Central memory CD8-positive, alpha-beta T cell (primary cell): Measurements from ENCODE around the gene TUBGCP3.
A peak's percentile ranks its signal among the peaks of the same experiment; 100 is the strongest.

Experiments used
- ATAC-seq: fragments of 150-1000 bp; cut with Tn5 transposase; replicated peaks from 2 replicates; pipeline ENCODE4 v1.10.0; 2022; ENCODE audit warnings: mild to moderate bottlenecking, moderate FRiP score, moderate number of reproducible peaks; ENCODE audit not compliant: poor library complexity, severe bottlenecking; ENCODE audit errors: extremely low read depth
- DNase-seq, 2 donors: peaks; one replicate each; pipeline ENCODE4 v3.0.0; 2021; ENCODE audit warnings: low spot score in 2 of 2
- H3K27ac Mint-ChIP-seq: one replicate; pipeline ENCODE4 v1.8.0; 2022; ENCODE audit warnings: low read depth, mild to moderate bottlenecking, moderate library complexity, mixed read lengths
- H3K27me3 Mint-ChIP-seq: one replicate; pipeline ENCODE4 v1.8.0; 2022; ENCODE audit warnings: mixed read lengths
- H3K36me3 Mint-ChIP-seq: one replicate; pipeline ENCODE4 v1.8.0; 2022; ENCODE audit warnings: mild to moderate bottlenecking, moderate library complexity, mixed read lengths; ENCODE audit not compliant: insufficient read depth
- H3K4me1 Mint-ChIP-seq: one replicate; pipeline ENCODE4 v1.8.0; 2022; ENCODE audit warnings: mixed read lengths
- H3K4me3 Mint-ChIP-seq: one replicate; pipeline ENCODE4 v1.8.0; 2022; ENCODE audit warnings: mild to moderate bottlenecking, moderate library complexity, mixed read lengths
- H3K9me3 Mint-ChIP-seq: one replicate; pipeline ENCODE4 v1.8.0; 2022; ENCODE audit warnings: mixed read lengths

Gene TUBGCP3

DNA sequence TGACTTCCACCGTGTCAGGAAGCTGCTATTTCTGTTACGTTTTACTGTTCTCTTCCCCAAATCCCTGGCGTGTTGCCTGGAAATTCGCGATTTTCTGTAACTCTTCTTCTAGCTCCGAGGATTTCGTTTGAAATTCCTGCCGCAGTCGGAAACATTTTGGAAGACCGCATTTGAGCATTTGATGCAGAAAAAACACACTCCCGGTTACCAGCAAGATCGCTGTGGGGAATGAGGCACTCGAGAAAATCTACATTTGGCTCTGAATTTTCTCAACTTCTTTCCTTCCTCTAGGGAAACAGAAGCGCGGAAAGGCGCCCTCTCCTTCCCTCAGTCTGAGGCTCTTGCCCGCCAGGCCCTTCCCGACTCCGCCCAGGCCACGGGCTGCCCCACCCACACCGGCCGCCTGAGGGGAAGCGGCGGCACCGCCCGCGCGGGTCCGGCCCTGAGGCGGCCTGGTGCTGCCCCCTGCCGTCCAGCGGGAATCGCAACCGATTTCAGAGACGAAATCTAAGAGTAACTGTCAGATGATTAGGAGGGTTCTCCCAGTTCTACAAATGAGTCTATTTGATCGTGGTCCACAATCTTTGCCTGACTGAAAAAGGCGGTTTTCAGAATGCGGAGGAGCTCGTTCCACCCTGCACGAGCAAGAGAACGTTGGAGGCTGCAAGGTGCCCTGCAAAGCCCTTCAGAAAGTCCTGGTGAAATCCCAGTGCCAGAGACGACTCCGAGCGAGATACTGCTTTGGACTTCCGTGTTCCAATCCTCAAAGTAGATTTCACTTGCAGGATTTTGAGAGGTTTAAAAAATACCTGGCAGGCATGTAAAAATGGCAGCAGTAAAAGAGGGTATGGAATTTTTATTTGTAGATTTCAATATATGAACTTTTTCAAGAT, 18.4 kb upstream of the TUBGCP3 start:
- peak; percentile 61 to 72 for DNase-seq
- H3K36me3 Mint-ChIP-seq: no peaks in the 10 kb centered on the region
- peak; percentile 92 for ATAC-seq
- no peaks in the 10 kb centered on the region for H3K9me3 Mint-ChIP-seq
- H3K27ac Mint-ChIP-seq: no peak overlapping the region
- H3K27me3 Mint-ChIP-seq: peaks cover 32% of the 10 kb centered on the region
- peaks cover 9% of the 10 kb centered on the region for H3K4me1 Mint-ChIP-seq
- peak overlapping the region; percentile 74 for H3K4me3 Mint-ChIP-seq

DNA sequence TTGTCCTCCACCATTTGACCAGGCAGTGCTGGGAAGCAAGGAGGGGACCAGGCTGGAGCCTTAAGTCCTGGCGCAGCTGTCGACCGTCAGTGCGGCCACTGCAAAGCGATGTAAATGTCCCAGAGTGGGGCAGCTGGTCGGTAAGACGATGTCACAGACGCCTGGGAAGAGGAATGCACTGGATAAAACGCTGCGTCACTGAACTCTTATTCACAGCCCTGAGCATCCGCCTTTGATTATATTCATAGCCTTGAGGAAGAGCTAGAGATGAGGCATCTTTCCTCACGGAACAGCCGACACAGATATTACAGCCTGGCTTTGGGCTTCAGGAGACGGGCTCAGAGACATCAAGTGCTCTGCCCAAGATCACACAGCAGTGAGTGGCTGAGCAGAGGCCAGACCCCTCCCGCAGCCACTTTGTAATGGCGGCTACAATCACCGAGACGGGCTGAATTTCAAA, 17.6 kb upstream of the TUBGCP3 start:
- H3K36me3 Mint-ChIP-seq: no peaks in the 10 kb centered on the region
- no peaks in the 10 kb centered on the region for H3K9me3 Mint-ChIP-seq
- peaks cover 24% of the 10 kb centered on the region for H3K27me3 Mint-ChIP-seq
- ATAC-seq (no peak), DNase-seq (no peak)
- H3K27ac Mint-ChIP-seq: no peak overlapping the region
- H3K4me3 Mint-ChIP-seq: peak overlapping the region; percentile 74
- peaks cover 9% of the 10 kb centered on the region for H3K4me1 Mint-ChIP-seq

- ATAC-seq (no peak), DNase-seq (no peak)
- no peaks in the 10 kb centered on the region for H3K36me3 Mint-ChIP-seq
- no peak overlapping the region for H3K27ac Mint-ChIP-seq
- H3K9me3 Mint-ChIP-seq: no peaks in the 10 kb centered on the region
- H3K27me3 Mint-ChIP-seq: peaks cover 13% of the 10 kb centered on the region
- peaks cover 9% of the 10 kb centered on the region for H3K4me1 Mint-ChIP-seq
- no peak overlapping the region for H3K4me3 Mint-ChIP-seq
Observed at GRCh38 chr13:112603641-112604225, 15.8 kb upstream of the TUBGCP3 start.

DNA sequence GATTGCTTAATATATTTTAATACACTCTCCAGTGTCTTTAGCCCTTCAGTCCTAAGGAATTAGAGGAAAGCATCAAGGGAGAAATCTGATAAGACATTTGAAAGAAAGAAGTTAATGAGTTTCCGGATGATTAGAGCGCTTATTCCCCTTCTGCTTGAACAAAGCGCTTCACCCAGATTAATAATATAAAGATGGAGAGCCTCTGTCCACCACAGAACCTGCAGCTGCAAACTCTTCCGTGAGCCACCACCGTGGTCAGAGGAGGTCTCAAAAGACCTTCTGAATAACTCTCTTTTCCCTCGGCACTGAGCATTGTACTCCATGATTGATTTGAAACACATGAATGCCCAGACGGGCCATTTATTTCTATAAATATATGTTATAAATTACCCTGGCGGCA, 14.2 kb upstream of the TUBGCP3 start:
- peaks cover 14% of the 10 kb centered on the region for H3K27me3 Mint-ChIP-seq
- peaks cover 9% of the 10 kb centered on the region for H3K4me1 Mint-ChIP-seq
- no peak for ATAC-seq
- no peaks in the 10 kb centered on the region for H3K36me3 Mint-ChIP-seq
- no peak overlapping the region for H3K4me3 Mint-ChIP-seq
- DNase-seq: no peak
- no peaks in the 10 kb centered on the region for H3K9me3 Mint-ChIP-seq
- H3K27ac Mint-ChIP-seq: no peak overlapping the region

DNA sequence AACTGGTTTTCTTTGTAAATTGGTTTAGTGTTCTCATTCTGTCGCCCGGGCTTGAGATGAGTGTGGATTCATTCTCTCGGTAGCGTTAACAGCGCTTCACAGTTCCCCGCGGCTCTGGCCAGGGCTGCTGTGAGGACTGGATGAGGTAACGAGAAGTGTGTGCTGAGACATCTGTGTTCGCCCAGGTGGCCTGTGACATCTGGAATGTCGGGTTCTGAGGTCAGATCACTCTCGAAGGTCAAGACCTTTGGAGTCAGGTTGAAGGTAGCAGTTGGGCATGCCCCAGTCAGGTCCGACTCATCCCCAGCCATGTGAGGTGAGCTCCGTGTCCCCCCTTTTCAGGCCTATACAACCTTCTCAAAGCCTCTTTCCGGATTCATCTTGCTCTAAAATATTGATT, 13.4 kb upstream of the TUBGCP3 start:
- H3K36me3 Mint-ChIP-seq: no peaks in the 10 kb centered on the region
- H3K27me3 Mint-ChIP-seq: peaks cover 23% of the 10 kb centered on the region
- H3K9me3 Mint-ChIP-seq: no peaks in the 10 kb centered on the region
- peaks cover 8% of the 10 kb centered on the region for H3K4me1 Mint-ChIP-seq
- H3K4me3 Mint-ChIP-seq: no peak overlapping the region
- H3K27ac Mint-ChIP-seq: no peak overlapping the region
- DNase-seq (no peak), ATAC-seq (no peak)

DNA sequence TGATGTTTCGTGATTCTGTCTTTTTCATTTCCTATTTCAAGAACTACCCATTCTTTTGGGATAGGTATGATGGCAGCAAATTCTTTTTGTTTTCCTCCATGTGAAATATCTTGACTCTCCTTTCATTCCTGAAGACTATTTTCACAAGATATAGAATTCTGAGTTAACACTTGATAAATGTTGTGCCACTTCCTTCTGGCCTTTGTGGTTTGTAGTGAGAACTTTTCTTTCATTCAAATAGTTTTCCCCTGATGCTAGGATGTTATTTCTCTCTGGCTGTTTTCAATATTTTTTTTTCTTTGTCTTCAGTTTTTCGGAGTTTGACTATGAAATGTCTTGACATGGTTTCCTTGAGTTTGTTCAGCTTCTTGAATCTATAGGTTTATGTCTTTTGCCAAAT, 8.3 kb upstream of the TUBGCP3 start:
- ATAC-seq (no peak), DNase-seq (no peak)
- peaks cover 7% of the 10 kb centered on the region for H3K4me1 Mint-ChIP-seq
- no peak overlapping the region for H3K4me3 Mint-ChIP-seq
- H3K27me3 Mint-ChIP-seq: peaks cover 49% of the 10 kb centered on the region
- no peaks in the 10 kb centered on the region for H3K9me3 Mint-ChIP-seq
- no peak overlapping the region for H3K27ac Mint-ChIP-seq
- H3K36me3 Mint-ChIP-seq: no peaks in the 10 kb centered on the region

- Mint-ChIP-seq H3K9me3 (no peaks in the 10 kb centered on the region), H3K27me3 (peaks cover 39% of the 10 kb centered on the region), H3K4me1 (peaks cover 20% of the 10 kb centered on the region), H3K27ac (no peak overlapping the region), H3K36me3 (peaks cover 5% of the 10 kb centered on the region), H3K4me3 (no peak overlapping the region)
- DNase-seq: no peak
- no peak for ATAC-seq
Observed at GRCh38 chr13:112592647-112593046, 4.7 kb upstream of the TUBGCP3 start.

DNA sequence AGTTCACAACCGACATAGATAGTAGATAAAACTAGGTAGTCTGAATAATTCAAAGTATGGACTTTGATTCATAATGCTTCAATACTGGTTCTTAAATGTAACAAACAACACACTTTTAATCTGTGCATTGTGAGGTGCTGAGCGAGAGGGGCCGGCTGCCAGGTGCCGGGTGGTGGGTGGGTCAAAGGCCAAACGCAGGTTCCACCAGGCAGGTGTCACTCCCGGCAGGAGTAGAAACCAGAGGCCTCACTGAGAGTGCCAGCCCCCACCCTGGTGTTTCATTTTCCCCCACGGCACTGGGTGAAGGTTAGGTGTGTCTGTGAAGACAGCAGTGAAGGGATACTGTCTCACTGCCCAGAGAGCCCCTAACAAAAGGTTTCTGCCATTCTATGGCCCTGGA, 4.2 kb upstream of the TUBGCP3 start:
- no peak for ATAC-seq
- Mint-ChIP-seq H3K27me3 (peaks cover 34% of the 10 kb centered on the region), H3K27ac (no peak overlapping the region), H3K4me3 (no peak overlapping the region), H3K9me3 (no peaks in the 10 kb centered on the region), H3K4me1 (peaks cover 23% of the 10 kb centered on the region), H3K36me3 (peaks cover 5% of the 10 kb centered on the region)
- DNase-seq: no peak

DNA sequence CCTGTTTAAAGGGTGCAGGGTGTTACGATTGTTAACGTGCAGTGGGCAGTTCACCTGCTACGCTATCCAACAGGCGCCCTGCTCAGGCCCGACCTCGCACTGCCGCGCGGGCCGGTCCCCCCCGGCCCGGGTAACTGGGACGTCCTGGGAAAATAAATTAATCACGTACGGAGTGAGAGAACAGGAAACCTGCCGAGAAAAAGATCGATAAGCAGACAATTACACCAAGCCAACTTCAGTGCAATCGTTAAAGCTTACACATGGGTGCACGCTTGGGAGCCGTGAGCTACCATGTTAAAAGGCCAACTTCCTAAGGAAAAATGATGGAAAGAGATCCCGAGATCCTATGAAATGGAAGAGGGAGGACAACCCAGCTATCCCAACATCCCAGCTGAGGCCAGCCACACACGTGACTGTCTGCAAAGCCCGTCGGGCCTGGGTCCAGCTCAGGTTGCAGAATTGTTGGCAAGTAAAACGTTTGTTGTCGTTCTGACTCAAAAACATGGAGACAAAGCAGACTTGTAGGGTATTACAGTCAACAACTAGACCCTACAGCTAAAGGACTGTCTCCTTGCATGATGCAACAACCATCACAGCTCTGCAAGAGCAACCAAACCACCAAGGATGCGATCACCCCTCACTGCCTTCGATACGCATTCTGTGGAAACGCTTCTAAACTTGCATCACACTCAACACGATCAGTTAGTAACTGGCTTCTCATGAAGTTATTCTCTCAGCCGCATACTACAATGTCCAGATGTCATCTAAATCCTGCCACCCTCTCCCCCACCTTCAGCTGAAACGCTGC, 741 bp upstream of the TUBGCP3 start:
- Mint-ChIP-seq H3K9me3 (no peaks in the 10 kb centered on the region), H3K27me3 (peaks cover 9% of the 10 kb centered on the region), H3K27ac (peak overlapping the region; percentile 91), H3K4me1 (peaks cover 32% of the 10 kb centered on the region), H3K36me3 (peaks cover 9% of the 10 kb centered on the region), H3K4me3 (peak overlapping the region; percentile 91)
- DNase-seq (no peak), ATAC-seq (no peak)

DNA sequence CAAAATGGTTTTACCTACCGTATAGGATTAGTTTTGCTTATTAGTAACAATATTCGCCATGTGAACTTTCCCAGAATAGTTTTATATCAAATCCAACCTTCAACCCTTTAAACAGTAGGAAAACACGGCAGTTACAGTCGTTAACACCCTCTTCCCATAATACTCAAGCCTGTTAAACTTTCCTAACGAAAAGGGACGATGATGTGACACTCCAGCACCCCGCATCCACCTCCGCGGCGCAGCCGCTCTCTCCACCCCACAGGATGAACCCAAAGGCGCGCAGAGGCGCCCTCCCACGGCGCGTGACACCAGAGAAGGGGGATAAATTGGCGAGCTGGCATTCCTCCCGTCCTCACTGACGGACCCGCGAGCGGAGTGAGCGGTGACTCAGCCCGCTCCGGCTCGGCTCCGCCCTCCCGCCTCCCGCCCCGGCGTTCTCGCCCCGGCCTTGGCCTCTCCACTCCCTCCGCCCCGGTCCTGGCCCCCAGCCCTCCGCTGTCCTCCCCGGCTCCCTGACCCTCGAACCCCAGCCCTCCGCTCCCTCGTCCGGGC, 665 bp downstream of the TUBGCP3 start:
- Mint-ChIP-seq H3K27me3 (no peaks in the 10 kb centered on the region), H3K36me3 (peaks cover 9% of the 10 kb centered on the region), H3K4me1 (peaks cover 39% of the 10 kb centered on the region), H3K27ac (peak overlapping the region; percentile 91), H3K9me3 (no peaks in the 10 kb centered on the region), H3K4me3 (peak overlapping the region; percentile 91)
- ATAC-seq (peak; percentile 61), DNase-seq (peak; percentile 23 to 32)

GRCh38 chr13:112586334-112586960, 1.5 kb downstream of the TUBGCP3 start:
- Mint-ChIP-seq H3K27me3 (no peaks in the 10 kb centered on the region), H3K27ac (peak overlapping the region; percentile 91), H3K4me3 (peak overlapping the region; percentile 91), H3K9me3 (no peaks in the 10 kb centered on the region), H3K4me1 (peaks cover 47% of the 10 kb centered on the region), H3K36me3 (peaks cover 9% of the 10 kb centered on the region)
- ATAC-seq (no peak), DNase-seq (no peak)
